Cardiac fibroblast (primary cell): ENCODE results near the gene CNIH3.
A peak's percentile ranks its signal among the peaks of the same experiment; 100 is the strongest.

Experiments
- DNase-seq, 2 donors: peaks; one replicate each; pipeline versions ENCODE4 v3.0.0 to v3.0.0-alpha.2; 2010; ENCODE audit warnings: low read depth in 2 of 2
- H3K4me3 ChIP-seq, 2 donors: replicated peaks in 1 of 2; 1 replicate in 1 of 2; 2 replicates in 1 of 2; pipeline ENCODE4 v1.5.1; 2011; ENCODE audit warnings: low read depth in 2 of 2, low read length in 2 of 2, mild to moderate bottlenecking in 2 of 2, moderate library complexity in 1 of 2
- TF ChIP-seq, protein P1 (sequence below): IDR thresholded peaks from one replicate; pipeline ENCODE4 v1.5.1; 2011; ENCODE audit warnings: low read depth, mild to moderate bottlenecking, low read length, inconsistent platforms

The CNIH3 gene

DNA sequence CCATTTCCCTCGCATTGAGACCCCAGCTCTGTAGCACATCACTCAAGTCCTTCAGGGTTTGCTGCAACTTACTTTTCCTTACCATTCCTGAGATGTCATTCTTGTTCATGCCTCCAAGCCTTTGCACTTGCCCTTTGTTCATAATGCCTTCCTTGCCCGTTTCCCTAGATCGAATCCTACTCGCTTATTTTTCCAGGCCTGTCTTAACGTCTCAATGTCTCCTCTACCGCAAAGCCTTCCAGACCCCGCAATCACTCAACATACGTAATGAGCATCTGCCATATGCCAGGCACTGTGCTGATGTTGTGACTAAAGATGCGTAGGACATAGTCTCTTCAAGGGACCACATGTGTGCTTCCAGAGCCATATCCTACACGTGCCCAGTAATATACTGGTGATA, 31.1 kb upstream of the CNIH3 start:
- H3K4me3 ChIP-seq = no peak overlapping the region
- TF ChIP-seq, protein P1, sequence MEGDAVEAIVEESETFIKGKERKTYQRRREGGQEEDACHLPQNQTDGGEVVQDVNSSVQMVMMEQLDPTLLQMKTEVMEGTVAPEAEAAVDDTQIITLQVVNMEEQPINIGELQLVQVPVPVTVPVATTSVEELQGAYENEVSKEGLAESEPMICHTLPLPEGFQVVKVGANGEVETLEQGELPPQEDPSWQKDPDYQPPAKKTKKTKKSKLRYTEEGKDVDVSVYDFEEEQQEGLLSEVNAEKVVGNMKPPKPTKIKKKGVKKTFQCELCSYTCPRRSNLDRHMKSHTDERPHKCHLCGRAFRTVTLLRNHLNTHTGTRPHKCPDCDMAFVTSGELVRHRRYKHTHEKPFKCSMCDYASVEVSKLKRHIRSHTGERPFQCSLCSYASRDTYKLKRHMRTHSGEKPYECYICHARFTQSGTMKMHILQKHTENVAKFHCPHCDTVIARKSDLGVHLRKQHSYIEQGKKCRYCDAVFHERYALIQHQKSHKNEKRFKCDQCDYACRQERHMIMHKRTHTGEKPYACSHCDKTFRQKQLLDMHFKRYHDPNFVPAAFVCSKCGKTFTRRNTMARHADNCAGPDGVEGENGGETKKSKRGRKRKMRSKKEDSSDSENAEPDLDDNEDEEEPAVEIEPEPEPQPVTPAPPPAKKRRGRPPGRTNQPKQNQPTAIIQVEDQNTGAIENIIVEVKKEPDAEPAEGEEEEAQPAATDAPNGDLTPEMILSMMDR = no peak
- DNase-seq = no peak

DNA sequence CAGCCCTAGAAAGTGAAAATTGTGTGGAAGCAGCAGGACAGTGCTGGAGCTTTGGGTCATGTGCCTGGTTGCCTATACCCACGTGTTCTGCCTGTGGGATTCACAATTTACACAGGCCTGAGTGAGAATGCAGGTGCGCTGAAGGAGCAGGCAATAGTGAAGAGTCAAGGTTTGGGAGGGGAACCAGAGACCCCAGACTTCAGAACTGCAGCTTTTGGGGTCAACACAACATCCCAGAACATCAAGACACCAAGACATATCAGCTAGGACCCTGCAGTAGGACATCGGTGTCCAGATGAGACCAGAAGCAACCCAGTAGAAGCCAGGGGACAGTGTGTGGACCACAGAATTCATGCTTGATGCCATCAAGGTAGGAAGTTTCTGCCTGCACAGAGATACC, 29.1 kb upstream of the CNIH3 start:
- DNase-seq = no peak
- no peak overlapping the region for H3K4me3 ChIP-seq
- TF ChIP-seq, protein P1 = no peak

DNA sequence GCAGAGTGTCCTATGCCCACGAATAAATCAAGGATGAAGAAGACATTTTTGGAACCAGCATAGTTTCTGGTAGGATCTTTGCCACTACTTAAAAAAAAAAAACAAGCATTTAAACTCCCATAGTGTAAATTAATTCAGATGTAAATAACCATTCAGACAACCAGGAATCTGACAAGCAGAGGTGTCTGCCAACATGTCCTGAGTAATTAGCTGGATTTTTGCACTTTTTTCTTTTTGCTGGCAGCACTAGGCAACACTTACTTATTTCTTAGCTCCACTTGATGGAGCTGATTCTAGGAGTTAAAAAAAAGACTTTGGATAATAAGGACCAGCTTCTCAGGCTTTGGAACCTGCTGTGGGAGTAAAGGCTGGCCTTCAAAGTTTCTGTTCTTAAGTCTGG, 27.6 kb upstream of the CNIH3 start:
- H3K4me3 ChIP-seq = no peak overlapping the region
- TF ChIP-seq, protein P1 = no peak
- no peak for DNase-seq

DNA sequence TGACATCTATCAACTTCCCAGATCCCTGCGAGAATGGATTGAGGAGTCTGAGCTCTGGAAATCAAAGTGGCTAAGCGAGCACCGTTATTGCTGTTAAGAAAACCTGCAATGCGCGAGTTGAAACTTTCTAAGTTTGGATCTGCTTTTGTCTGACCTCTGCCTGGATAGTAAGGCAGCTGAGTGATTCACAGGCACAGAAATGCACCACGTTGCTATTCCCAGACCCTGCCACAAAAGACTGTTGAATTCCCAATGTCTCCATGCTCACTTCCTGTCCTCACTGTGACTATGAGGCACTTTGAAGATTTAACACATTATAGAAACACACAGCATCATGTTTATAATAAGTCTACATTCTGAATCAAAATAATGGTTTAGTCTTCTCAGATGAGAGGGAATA, 27.1 kb upstream of the CNIH3 start:
- peak in 1 of 2 donors; percentile 47 for DNase-seq
- TF ChIP-seq, protein P1 = no peak
- H3K4me3 ChIP-seq = no peak overlapping the region

DNA sequence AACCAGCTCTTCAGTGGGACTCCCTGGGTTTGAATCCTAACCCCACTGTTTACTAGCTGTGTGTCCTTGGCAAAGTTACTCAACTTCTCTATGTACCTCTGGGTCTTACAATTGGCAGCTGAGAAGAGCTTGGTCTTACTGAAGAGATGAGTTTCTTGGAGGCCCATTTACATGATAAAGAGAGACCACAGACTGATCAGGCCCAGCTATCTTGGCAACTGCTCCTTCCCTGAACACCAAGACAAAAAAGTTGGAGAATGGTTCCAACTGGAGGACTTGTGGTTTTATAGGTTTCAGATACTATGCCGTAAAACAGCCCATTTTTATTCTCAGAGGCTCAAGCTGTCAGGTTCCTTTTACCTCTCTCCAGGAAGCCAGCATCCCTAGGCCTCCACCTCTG, 24.8 kb upstream of the CNIH3 start:
- H3K4me3 ChIP-seq = no peak overlapping the region
- TF ChIP-seq, protein P1 = no peak
- DNase-seq = no peak

DNA sequence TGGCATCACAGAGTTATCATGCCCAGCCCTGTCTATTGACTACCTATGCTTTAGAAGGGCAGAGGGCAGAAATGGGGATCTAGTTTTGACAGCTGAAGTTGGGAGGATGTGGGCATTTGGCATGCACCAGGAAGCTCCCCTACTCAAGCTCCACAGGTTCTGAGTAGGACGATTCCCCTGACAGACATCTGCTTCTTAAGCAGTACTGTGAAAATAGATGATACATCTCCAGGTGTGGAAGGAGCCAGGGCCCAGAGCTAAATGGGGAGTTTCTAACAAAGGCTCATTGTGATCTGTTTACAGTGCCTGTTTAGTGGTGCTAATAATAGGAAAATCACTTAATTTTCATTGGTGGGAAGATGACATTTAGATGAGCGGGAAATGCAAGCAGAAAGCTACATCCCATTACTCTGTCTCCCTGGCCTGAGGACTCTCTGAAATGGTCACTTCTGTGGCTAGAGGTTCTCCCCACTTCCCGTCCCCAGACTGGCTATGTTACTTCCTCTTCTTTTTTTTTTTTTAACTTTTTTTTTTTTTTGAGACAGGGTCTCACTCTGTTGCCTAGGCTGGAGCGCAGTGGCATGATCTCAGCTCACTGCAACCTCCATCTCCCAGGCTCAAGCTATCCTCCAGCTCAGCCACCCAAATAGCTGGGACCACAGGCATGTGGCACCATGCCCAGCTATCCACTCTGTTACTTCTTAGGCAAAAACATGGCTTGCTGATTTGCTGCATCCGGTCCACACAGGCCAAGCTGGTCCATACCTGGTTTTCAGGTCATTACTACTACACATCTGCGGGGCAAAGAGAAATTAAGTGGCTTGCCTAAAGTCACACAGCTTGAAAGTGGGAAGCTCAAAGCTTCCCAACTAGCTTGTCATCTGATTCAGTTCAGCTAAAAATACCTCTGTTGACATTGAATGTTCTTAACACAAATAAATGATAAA, 23.2 kb upstream of the CNIH3 start:
- peak; percentile 86 to 89 for DNase-seq
- H3K4me3 ChIP-seq = no peak overlapping the region
- TF ChIP-seq, protein P1 = no peak
